SK-N-MC (cell line): Measurements from ENCODE around the gene SSTR3.

Experiments used
- DNase-seq: peaks from one replicate; pipeline ENCODE4 v3.0.0-alpha.2; 2011; ENCODE audit warnings: low read depth, low spot score
- H3K27ac ChIP-seq: fragments of 200-600 bp; sonication (generic); 2 replicates; pipeline ENCODE4 v1.5.1; 2016; ENCODE audit warnings: mixed run types
- H3K36me3 ChIP-seq: fragments of 200-600 bp; sonication (generic); 2 replicates; pipeline ENCODE4 v1.6.1; 2017; ENCODE audit warnings: antibody characterized with exemption, low read length, mixed read lengths; ENCODE audit not compliant: insufficient read depth
- H3K4me3 ChIP-seq: fragments of 200-600 bp; sonication (generic); 2 replicates; pipeline ENCODE4 v1.5.1; 2016
- H3K9ac ChIP-seq: fragments of 200-600 bp; sonication (generic); 2 replicates; pipeline ENCODE4 v1.8.0; 2017; ENCODE audit warnings: mixed run types, mixed read lengths; ENCODE audit not compliant: insufficient read length
- H3K9me3 ChIP-seq: fragments of 200-600 bp; sonication (generic); 2 replicates; pipeline ENCODE4 v1.6.1; 2017; ENCODE audit warnings: low read depth, mild to moderate bottlenecking, antibody characterized with exemption, low read length, moderate library complexity, mixed read lengths
- EZH2 ChIP-seq: fragments of 200-600 bp; sonication (generic); IDR thresholded peaks from one replicate; pipeline ENCODE4 v1.6.1; 2017; ENCODE audit warnings: antibody characterized with exemption
- FOXP2 ChIP-seq: optimal IDR thresholded peaks from 2 replicates; pipeline ENCODE3; 2011; ENCODE audit warnings: mild to moderate bottlenecking, moderate library complexity; ENCODE audit not compliant: insufficient read depth; ENCODE audit errors: extremely low read length, control extremely low read depth
- POLR2AphosphoS5 ChIP-seq: IDR thresholded peaks from 2 replicates; pipeline ENCODE4 v1.6.1; 2012; ENCODE audit warnings: mild to moderate bottlenecking, low read depth, low read length, borderline replicate concordance

Gene SSTR3

DNA sequence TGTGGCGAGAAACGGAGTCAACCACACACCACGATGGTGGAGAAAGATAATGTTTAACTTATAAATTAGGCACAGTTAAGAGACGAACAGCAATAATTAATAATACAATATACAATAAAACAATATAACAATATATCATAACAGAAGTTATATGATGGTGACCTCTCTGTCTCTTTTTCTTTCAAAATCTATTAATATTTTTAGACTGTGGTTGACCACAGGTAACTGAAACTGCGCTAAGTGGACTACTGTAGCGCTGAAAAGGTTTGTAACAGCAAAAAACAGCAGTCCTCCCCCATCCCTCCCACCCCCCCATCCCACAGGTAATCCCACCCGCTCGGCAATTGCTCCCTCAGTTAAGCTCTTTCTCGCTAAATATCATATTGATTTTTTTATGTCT is 3.6 kb upstream of the SSTR3 start:
- no peak for DNase-seq
- Histone ChIP-seq H3K27ac (no peak overlapping the region), H3K9me3 (no peaks in the 10 kb centered on the region), H3K4me3 (no peak overlapping the region), H3K36me3 (no peaks in the 10 kb centered on the region), H3K9ac (no peak overlapping the region)
- no peak for TF ChIP-seq FOXP2
- TF ChIP-seq POLR2AphosphoS5: no peak

DNA sequence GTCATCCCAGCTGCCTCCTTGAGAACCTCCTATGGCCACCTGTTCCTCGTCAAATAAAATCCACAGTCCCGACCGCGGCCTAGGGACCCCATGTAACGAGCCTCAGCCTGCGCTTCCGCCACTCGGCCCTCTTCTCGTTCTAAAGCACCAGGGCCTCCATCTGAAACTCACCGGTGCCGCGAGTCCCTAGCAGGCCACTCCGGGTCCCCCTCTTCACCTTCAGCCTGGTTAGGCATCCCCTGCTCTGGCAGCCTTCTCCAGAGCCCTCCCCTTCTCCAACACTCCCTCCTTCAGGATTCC is 2.4 kb upstream of the SSTR3 start:
- Histone ChIP-seq H3K4me3 (no peak overlapping the region), H3K27ac (no peak overlapping the region), H3K9me3 (no peaks in the 10 kb centered on the region), H3K36me3 (no peaks in the 10 kb centered on the region), H3K9ac (no peak overlapping the region)
- no peak for DNase-seq
- TF ChIP-seq EZH2 (no peak), POLR2AphosphoS5 (no peak), FOXP2 (no peak)

DNA sequence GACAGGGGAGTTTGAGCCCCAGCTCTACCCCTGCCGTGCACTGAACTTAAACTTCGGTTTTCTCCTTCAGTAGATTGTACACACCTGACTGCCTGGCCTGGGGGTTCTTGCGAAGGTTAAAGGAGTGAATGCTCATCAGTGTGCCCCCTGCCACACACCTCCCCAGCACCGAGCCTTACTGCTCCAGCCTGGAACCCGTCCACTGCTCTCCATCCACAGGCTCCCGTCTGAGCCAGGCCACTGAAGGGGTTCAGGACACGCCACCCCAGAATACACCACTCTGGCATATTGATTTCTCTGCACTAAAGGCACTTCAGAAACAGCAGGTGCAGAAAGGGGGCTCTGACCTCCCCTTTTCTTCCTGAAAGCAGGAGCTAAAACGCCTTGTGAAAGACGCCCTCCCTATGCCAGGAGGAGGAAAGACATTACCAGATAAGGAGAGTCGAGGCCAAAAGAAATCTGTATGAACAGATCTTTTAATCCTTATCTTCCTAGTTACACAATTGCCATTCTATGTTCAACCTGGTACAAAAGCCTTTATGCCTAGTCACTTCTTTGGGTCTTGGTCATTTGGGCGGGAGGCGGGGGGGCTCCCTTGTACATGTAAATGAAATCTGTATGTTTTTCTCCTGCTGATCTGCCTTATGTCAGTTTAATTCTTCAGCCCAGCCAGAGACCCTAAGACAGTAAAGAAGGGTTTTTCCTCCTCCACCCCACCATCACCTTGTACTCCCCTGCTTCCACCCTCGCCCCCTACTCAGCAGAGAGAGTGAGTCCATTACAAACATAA is 1.9 kb upstream of the SSTR3 start:
- TF ChIP-seq FOXP2 (no peak), EZH2 (no peak), POLR2AphosphoS5 (no peak)
- no peak overlapping the region for H3K9ac ChIP-seq
- no peak overlapping the region for H3K4me3 ChIP-seq
- no peaks in the 10 kb centered on the region for H3K36me3 ChIP-seq
- no peak overlapping the region for H3K27ac ChIP-seq
- no peak for DNase-seq
- H3K9me3 ChIP-seq: no peaks in the 10 kb centered on the region

DNA sequence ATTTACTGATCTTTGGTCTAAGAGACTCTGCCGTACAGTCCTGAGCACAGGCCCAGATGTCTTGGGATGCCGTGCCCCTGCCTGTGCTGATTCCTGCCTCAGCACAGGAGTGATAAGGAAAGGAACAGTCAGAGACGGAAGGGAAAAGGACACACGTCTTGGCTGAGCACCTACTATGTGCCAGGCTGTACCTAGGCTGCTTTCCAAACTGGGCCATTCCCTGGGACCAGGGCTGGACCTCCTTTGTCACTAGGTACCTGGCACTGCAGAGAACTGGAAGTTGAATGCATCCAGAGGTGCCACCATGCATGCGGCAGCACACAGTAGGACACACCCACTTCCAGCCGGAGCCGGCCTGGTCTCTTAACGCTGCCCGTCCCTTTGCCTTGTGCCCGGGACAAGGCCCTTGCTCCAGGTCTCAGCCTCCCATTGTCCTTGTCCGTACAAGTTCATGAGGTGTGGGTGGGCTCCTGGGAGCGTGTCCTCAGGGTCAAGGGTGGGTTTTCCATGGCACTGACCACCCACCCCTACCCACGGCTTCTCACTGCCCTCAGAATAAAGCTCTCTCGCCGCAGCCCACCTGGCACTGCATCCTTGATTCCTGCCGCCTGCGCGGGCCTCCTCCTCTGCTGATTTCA is 1.1 kb upstream of the SSTR3 start:
- no peak overlapping the region for H3K9ac ChIP-seq
- no peak for DNase-seq

DNA sequence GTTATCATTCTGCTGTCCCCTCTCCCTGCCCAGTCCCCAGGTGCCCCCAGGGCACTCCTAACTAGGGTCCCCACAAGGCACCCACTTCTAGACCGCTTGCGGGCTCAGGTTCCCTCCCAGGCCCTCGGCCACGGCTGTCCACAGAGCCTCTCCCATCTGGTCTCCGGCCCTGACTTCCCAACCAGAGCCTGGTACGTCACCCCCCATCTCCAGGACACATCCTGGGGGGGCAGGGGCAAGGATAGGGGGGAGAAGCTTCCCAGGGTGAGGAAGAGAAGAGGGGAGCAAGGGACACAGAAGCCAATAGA is 457 bp downstream of the SSTR3 start:
- H3K9me3 ChIP-seq: no peaks in the 10 kb centered on the region
- H3K4me3 ChIP-seq: no peak overlapping the region
- H3K36me3 ChIP-seq: no peaks in the 10 kb centered on the region
- no peak overlapping the region for H3K27ac ChIP-seq
- no peak overlapping the region for H3K9ac ChIP-seq
- no peak for DNase-seq
- no peak for TF ChIP-seq FOXP2
- TF ChIP-seq EZH2: no peak
- no peak for TF ChIP-seq POLR2AphosphoS5

More for the DNA sequence above, 1.1 kb upstream of the SSTR3 start:
- no peak for TF ChIP-seq EZH2
- no peak for TF ChIP-seq FOXP2
- TF ChIP-seq POLR2AphosphoS5: no peak
- Histone ChIP-seq H3K4me3 (no peak overlapping the region), H3K9me3 (no peaks in the 10 kb centered on the region), H3K36me3 (no peaks in the 10 kb centered on the region), H3K27ac (no peak overlapping the region)

DNA sequence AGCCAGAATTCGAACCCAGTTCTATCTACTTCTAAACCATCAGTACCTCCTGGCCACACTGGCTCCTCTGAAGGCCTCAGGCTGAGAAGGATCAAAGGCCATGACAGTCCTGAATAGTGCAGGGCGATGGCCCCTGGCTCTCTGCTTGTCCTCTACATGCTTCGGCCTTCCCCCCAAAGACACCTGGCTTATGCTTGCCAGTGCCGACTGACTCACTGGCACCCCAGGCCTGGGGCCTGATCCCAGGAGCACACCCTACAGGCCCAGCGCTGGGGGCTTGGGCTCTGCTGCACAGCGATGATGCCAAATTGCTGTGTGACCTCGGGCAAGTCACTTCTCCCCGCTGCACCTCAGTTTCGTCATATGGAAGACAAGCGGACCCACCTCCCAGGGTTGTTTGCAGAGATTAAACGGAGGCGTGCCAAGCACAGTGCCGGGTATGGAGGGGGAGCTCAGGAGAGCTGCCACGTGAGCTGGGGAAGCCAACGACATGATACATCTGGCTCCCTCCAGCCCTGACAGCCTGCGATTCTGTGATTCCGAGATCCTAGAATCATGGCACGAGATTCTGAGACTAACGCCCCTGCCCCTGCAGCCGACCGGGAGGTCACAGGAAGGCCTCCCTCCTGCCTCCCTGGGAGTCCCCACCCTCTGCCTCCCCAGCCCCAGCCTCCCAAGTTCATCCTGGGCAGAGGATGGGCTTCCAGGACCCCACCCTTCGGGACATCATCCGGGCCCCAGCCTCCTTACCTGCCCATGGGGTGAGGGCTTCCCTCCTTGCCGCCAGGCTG is 1.0 kb downstream of the SSTR3 start:
- no peak for DNase-seq
- no peak for TF ChIP-seq FOXP2
- TF ChIP-seq POLR2AphosphoS5: no peak
- TF ChIP-seq EZH2: no peak
- H3K9ac ChIP-seq: no peak overlapping the region
- H3K4me3 ChIP-seq: no peak overlapping the region
- no peaks in the 10 kb centered on the region for H3K36me3 ChIP-seq
- H3K27ac ChIP-seq: no peak overlapping the region
- H3K9me3 ChIP-seq: no peaks in the 10 kb centered on the region

DNA sequence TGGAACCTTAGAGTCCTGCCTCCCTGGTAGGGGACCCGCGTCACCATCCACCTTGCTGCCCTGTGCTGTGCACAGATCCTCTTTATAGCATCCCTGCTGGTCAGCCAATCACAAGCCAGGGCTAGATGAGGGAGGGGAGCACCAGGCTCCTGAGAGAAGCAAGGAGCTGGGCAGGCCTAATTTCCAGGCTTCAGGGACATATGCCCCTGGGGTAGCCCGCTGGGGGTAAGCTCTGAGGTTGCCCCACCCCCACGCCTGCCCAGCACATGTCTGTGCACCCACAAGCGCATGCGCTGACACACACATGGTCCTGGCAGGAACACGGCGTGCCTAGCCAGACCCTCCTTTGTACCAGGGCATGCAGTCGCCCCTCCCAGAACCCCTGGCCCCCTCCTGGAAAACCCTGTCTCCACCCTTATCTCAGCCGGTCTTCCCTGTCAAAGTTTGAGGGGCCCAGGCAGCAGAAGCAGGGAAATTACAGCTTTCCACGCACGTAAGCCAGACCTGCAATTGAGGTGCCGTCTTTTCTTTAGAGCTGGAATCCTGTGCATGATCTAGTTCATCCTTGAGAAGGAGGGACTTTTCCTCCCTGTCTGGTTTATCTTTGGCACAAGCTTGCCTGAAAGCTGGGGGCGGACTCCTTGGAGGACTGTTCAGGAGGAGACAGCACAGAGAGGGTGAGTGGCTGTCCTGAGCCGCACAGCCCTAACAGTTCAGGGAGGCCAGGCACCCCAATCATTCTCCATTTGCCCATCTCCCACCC is 2.1 kb downstream of the SSTR3 start:
- no peak overlapping the region for H3K4me3 ChIP-seq
- H3K9me3 ChIP-seq: no peaks in the 10 kb centered on the region
- H3K36me3 ChIP-seq: no peaks in the 10 kb centered on the region
- TF ChIP-seq EZH2 (no peak), POLR2AphosphoS5 (no peak), FOXP2 (no peak)
- DNase-seq: no peak
- H3K27ac ChIP-seq: no peak overlapping the region
- H3K9ac ChIP-seq: no peak overlapping the region
